HepG2 (cell line): Measurements from ENCODE around the gene FBXO33. TPM values are rescaled to one million over a fixed set of nuclear protein-coding genes. Genes with fewer than 3 reads are reported as not detected.

Source experiments
- ATAC-seq: fragments of 200-7000 bp; cut with Tn5 transposase; 3 replicates; pipeline ENCODE4 v1.9.1; 2020; ENCODE audit warnings: mild to moderate bottlenecking, moderate library complexity
- BruUV-seq: library from RNA; stranded (reverse); fragments of 400-500 nt; replicated peaks from 2 replicates; lab custom pipeline; 2021; lab: Mats Ljungman, UMichigan
- CTCF ChIA-PET: fragments of 300-600 bp; formaldehyde crosslinking; extraction: SDS; loops from one replicate; lab custom pipeline; 2021; ENCODE audit warnings: low total read pairs, inconsistent platforms, low intra/inter-chr PET ratio; lab: Yijun Ruan, JAX
- POLR2A ChIA-PET: fragments of 350-600 bp; sonication (Branson Sonifier 250); formaldehyde crosslinking; loops from one replicate; lab custom pipeline; 2020; ENCODE audit warnings: antibody characterized with exemption, inconsistent platforms; lab: Yijun Ruan, JAX
- DNase-seq: peaks from one replicate; pipeline ENCODE4 v3.0.0-alpha.2; 2015; ENCODE audit warnings: low spot score
- FAIRE-seq: peaks from 3 replicates; lab custom pipeline; 2011; peaks lifted over from hg19 to GRCh38; lab: Jason Lieb, UNC
- H2AFZ ChIP-seq: one replicate; pipeline ENCODE4 v1.6.1; 2011; ENCODE audit warnings: low read length, inconsistent platforms
- H3K27ac ChIP-seq: fragments of 300-600 bp; 3 replicates; pipeline ENCODE4 v1.8.0; 2011; ENCODE audit warnings: mixed run types, mild to moderate bottlenecking, mixed read lengths, low read length, inconsistent platforms; ENCODE audit not compliant: insufficient read depth; ENCODE audit errors: extremely low read length
- H3K27me3 ChIP-seq, 2 experiments: fragments of 200-600 bp in 1 of 2; 2 replicates in 1 of 2; 3 replicates in 1 of 2; pipeline versions ENCODE4 v1.6.0 to v1.8.0; 2011; ENCODE audit warnings: low read length in 2 of 2, mild to moderate bottlenecking in 2 of 2, moderate library complexity in 2 of 2, inconsistent platforms in 1 of 2; ENCODE audit not compliant: insufficient read depth in 2 of 2, control insufficient read depth in 1 of 2
- H3K36me3 ChIP-seq, 2 experiments: fragments of 200-600 bp in 1 of 2; replicated peaks in 1 of 2; 2 replicates in 1 of 2; 3 replicates in 1 of 2; pipeline versions ENCODE4 v1.5.1 to v1.8.0; 2011; ENCODE audit warnings: low read length in 2 of 2, inconsistent platforms in 1 of 2; ENCODE audit not compliant: insufficient read depth in 2 of 2, control insufficient read depth in 1 of 2
- H3K4me1 ChIP-seq: 2 replicates; pipeline ENCODE4 v1.5.1; 2012; ENCODE audit warnings: low read length, inconsistent platforms; ENCODE audit not compliant: insufficient read depth
- H3K4me2 ChIP-seq: 2 replicates; pipeline ENCODE4 v1.6.0; 2011; ENCODE audit warnings: low read depth, low read length, inconsistent platforms
- H3K4me3 ChIP-seq, 3 experiments: fragments of 200-600 bp in 1 of 3; sonication (generic), shearing (Covaris generic) in 1 of 3; replicated peaks in 1 of 3; 2 replicates each; pipeline ENCODE4 v1.5.1; 2011 to 2016; ENCODE audit warnings: low read length in 3 of 3, inconsistent platforms in 2 of 3, low read depth in 2 of 3, mild to moderate bottlenecking in 2 of 3, control low read depth in 1 of 3, mixed read lengths in 1 of 3; ENCODE audit not compliant: insufficient read depth in 1 of 3
- H3K79me2 ChIP-seq: one replicate; pipeline ENCODE4 v1.6.1; 2011; ENCODE audit warnings: low read length, inconsistent platforms; ENCODE audit not compliant: insufficient read depth
- H3K9ac ChIP-seq: 2 replicates; pipeline ENCODE4 v1.6.0; 2011; ENCODE audit warnings: mild to moderate bottlenecking, low read depth, low read length, inconsistent platforms; ENCODE audit not compliant: insufficient read depth
- H3K9me3 ChIP-seq: 2 replicates; pipeline ENCODE4 v1.5.1; 2012; ENCODE audit warnings: mild to moderate bottlenecking, low read length
- H4K20me1 ChIP-seq: 2 replicates; pipeline ENCODE4 v1.6.0; 2011; ENCODE audit warnings: inconsistent platforms, mild to moderate bottlenecking, low read length, moderate library complexity; ENCODE audit not compliant: insufficient read depth
- DNMT1 ChIP-seq: sonication (generic); formaldehyde crosslinking; IDR thresholded peaks from 2 replicates; pipeline ENCODE4 v1.5.1; 2020; ENCODE audit warnings: mild to moderate bottlenecking, missing genetic modification reagents
- KLF16 ChIP-seq, 2 experiments: sonication (generic) in 1 of 2; formaldehyde crosslinking in 1 of 2; IDR thresholded peaks; 2 replicates each; pipeline versions ENCODE4 v1.6.1 to v1.8.0; 2016 to 2023; ENCODE audit warnings: missing genetic modification reagents in 2 of 2, missing compliant biosample characterization in 1 of 2
- NAIF1 ChIP-seq: sonication (generic); formaldehyde crosslinking; IDR thresholded peaks from 2 replicates; pipeline ENCODE4 v1.5.0; 2020; ENCODE audit warnings: mild to moderate bottlenecking, missing genetic modification reagents, borderline replicate concordance
- SMAD1 ChIP-seq: sonication (generic); formaldehyde crosslinking; IDR thresholded peaks from 2 replicates; pipeline ENCODE4 v1.4.0; 2020; ENCODE audit warnings: missing genetic modification reagents, low read depth, mild to moderate bottlenecking, borderline replicate concordance
- SMAD3 ChIP-seq: sonication (generic); formaldehyde crosslinking; IDR thresholded peaks from 2 replicates; pipeline ENCODE4 v1.4.0; 2020; ENCODE audit warnings: missing genetic modification reagents
- THYN1 ChIP-seq: sonication (generic); formaldehyde crosslinking; IDR thresholded peaks from 2 replicates; pipeline ENCODE4 v1.8.1; 2023; ENCODE audit warnings: low read depth, mild to moderate bottlenecking, moderate library complexity, missing genetic modification reagents, borderline replicate concordance
- ZNF136 ChIP-seq: sonication (generic); formaldehyde crosslinking; IDR thresholded peaks from 2 replicates; pipeline ENCODE4 v1.8.1; 2022; ENCODE audit warnings: low read depth, mild to moderate bottlenecking, moderate library complexity, missing genetic modification reagents
- ZNF160 ChIP-seq: sonication (generic); formaldehyde crosslinking; IDR thresholded peaks from 2 replicates; pipeline ENCODE4 v1.8.0; 2022; ENCODE audit warnings: mild to moderate bottlenecking, inconsistent platforms, missing genetic modification reagents
- ZNF234 ChIP-seq: sonication (generic); formaldehyde crosslinking; conservative IDR thresholded peaks from 2 replicates; pipeline ENCODE4 v1.5.1; 2020; ENCODE audit warnings: mild to moderate bottlenecking, missing genetic modification reagents
- ZNF256 ChIP-seq: sonication (generic); formaldehyde crosslinking; conservative IDR thresholded peaks from 2 replicates; pipeline ENCODE4 v1.4.0; 2020; ENCODE audit warnings: missing genetic modification reagents
- ZNF317 ChIP-seq: sonication (generic); formaldehyde crosslinking; IDR thresholded peaks from 2 replicates; pipeline ENCODE4 v1.5.0; 2020; ENCODE audit warnings: mild to moderate bottlenecking, missing genetic modification reagents
- ZNF790 ChIP-seq: sonication (generic); formaldehyde crosslinking; IDR thresholded peaks from 2 replicates; pipeline ENCODE4 v1.8.0; 2022; ENCODE audit warnings: missing genetic modification reagents, mild to moderate bottlenecking, borderline replicate concordance
- WGBS: methylation state at CpG from one replicate; pipeline ENCODE4 v1.1.6; 2017; ENCODE audit warnings: low lambda C conversion rate; 5-methylcytosine and 5-hydroxymethylcytosine counted together
- in situ Hi-C: cut with HindIII; loops from 2 replicates; pipeline ENCODE4 v1.10.0; 2017; ENCODE audit warnings: low pct_unique_long_range_greater_than_20kb; ENCODE audit not compliant: extremely low pct_ligation_motif_present
- intact Hi-C: fragments of 100-400 bp; cut with micrococcal nuclease; formaldehyde crosslinking; loops from one replicate; pipeline ENCODE4 v1.10.0; 2022; ENCODE audit not compliant: unreplicated experiment
- polyA plus RNA-seq, 8 experiments: library from polyadenylated mRNA; depleted of rRNA in 3 of 8; stranded (reverse) in 7 of 8; unstranded in 1 of 8; fragments of >200 nt; fragmentation: Illumina TruSeq in 4 of 8; extraction: Trizol in 4 of 8; gene quantifications; 2 replicates each; pipeline versions ENCODE4 v1.2.1 to v1.2.3, GENCODE V29; 2011 to 2016; ENCODE audit warnings: low read depth in 4 of 8, missing spikeins in 1 of 8, mixed read lengths in 1 of 8; ENCODE audit not compliant: insufficient read depth in 1 of 8
- total RNA-seq, 5 experiments: library from RNA; depleted of rRNA; stranded (reverse); fragments of >200 nt; fragmentation: Illumina TruSeq; extraction: Trizol; gene quantifications; 2 replicates each; pipeline ENCODE4 v1.2.3, GENCODE V29; 2016; ENCODE audit warnings: low read depth in 1 of 5

FBXO33 gene
- total and polyA plus RNA-seq, 2 of the 13 experiments (the other 11 are each of a cell fraction or from before 2014, with no cell fraction given) = 15.5 to 16.9 TPM

DNA sequence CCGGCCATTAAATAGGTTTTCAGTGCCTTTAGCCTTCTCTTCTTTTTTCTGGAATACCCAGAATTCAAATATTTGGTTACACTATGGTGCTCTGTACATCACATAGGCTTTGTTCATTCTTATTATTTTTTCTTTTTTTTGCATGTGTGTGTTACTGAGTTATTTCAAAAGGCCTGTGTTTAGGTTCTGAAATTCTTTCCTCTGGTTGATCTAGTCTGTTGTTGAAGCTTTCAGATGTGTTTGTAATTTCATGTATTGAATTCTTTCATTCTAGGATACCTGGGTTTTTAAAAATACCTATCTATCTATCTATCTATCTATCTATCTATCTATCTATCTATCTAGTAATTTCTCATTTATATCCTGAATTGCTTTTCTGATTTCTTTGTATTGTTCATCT lies 66.9 kb downstream of the FBXO33 start:
- no peak overlapping the region for H2AFZ ChIP-seq
- peaks cover 12% of the 10 kb centered on the region; the same call in 1 of the 2 replicates for H3K4me1 ChIP-seq
- TF ChIP-seq ZNF160 (CRISPR knock-in tag) (peak; percentile 98), ZNF317 (CRISPR knock-in tag) (no peak), SMAD1 (no peak), ZNF234 (CRISPR knock-in tag) (no peak), THYN1 (CRISPR knock-in tag) (no peak), KLF16 (CRISPR knock-in tag; IDR thresholded peaks at IDR 0.05) (0 out of 4 replicates have a peak, but pooled peaks of 1 of the 2 experiments have one; percentile 4), NAIF1 (0 out of 2 replicates have a peak, but pooled peaks have one; percentile 41), ZNF256 (CRISPR knock-in tag) (no peak)
- TF ChIP-seq, all 625 proteins: peak for 3
- Histone ChIP-seq H3K9ac (no peak overlapping the region), H3K9me3 (peaks cover 7% of the 10 kb centered on the region; the same call in 1 of the 2 replicates), H3K4me2 (no peak overlapping the region), H3K79me2 (peaks cover 12% of the 10 kb centered on the region), H3K36me3 (peaks cover 11 to 18% of the 10 kb centered on the region in 2 experiments), H3K27ac (no peak overlapping the region), H4K20me1 (peaks cover 14% of the 10 kb centered on the region; the same call in 1 of the 2 replicates), H3K4me3 (no peak overlapping the region), H3K27me3 (no peaks in the 10 kb centered on the region)
- POLR2A ChIA-PET = no interaction called here
- no peak for DNase-seq
- in situ Hi-C loops (loop anchor here (5.0 kb wide), 2 partner anchors 133 to 258 kb away; partner anchors contain the start of gene MIA2), intact Hi-C loops (loop anchor here (5.0 kb wide), 1 partner anchor 102 kb away; no protein-coding TSS in a partner anchor)
- FAIRE-seq = no peak
- no TSS peak for BruUV-seq
- 98% methylated on average over 1 of the region's 1 CpG for WGBS
- ATAC-seq = no peak
- CTCF ChIA-PET = no interaction called here

GRCh38 chr14:39364509-39364908 lies 67.7 kb downstream of the FBXO33 start:
- POLR2A ChIA-PET = no interaction called here
- in situ Hi-C loops (no loop called here), intact Hi-C loops (no loop called here)
- H3K36me3 ChIP-seq = peaks cover 8 to 11% of the 10 kb centered on the region in 2 experiments
- no peak overlapping the region for H3K9ac ChIP-seq
- H3K4me1 ChIP-seq = peaks cover 12% of the 10 kb centered on the region; the same call in 1 of the 2 replicates
- no peak overlapping the region for H3K27ac ChIP-seq
- H3K27me3 ChIP-seq = no peaks in the 10 kb centered on the region
- FAIRE-seq (no peak), ATAC-seq (no peak), DNase-seq (no peak)
- CTCF ChIA-PET = no interaction called here
- H3K4me2 ChIP-seq = no peak overlapping the region
- H3K79me2 ChIP-seq = peaks cover 12% of the 10 kb centered on the region
- H3K4me3 ChIP-seq = no peak overlapping the region
- TF ChIP-seq ZNF136 (CRISPR knock-in tag) (peak; percentile 75; the same call in 1 of the 2 replicates), SMAD3 (CRISPR knock-in tag) (no peak), ZNF790 (CRISPR knock-in tag) (no peak), DNMT1 (CRISPR knock-in tag) (no peak)
- H3K9me3 ChIP-seq = peaks cover 7% of the 10 kb centered on the region; the same call in 1 of the 2 replicates
- no TSS peak for BruUV-seq
- H2AFZ ChIP-seq = no peak overlapping the region
- 95% methylated on average over 1 of the region's 1 CpG for WGBS
- H4K20me1 ChIP-seq = peaks cover 14% of the 10 kb centered on the region; the same call in 1 of the 2 replicates
